H1 (cell line): Measurements from ENCODE around the gene TRIM24.

Source experiments
- CTCF ChIP-seq, 3 experiments: IDR thresholded peaks; 1 replicate in 2 of 3; 2 replicates in 1 of 3; pipeline versions ENCODE4 v1.5.1 to v1.6.1; 2011; ENCODE audit warnings: low read length in 3 of 3, mild to moderate bottlenecking in 3 of 3, inconsistent platforms in 2 of 3, low read depth in 1 of 3, moderate library complexity in 1 of 3; ENCODE audit not compliant: insufficient read depth in 1 of 3; ENCODE audit errors: control extremely low read depth in 1 of 3
- EP300 ChIP-seq, 2 experiments: IDR thresholded peaks; 1 replicate in 1 of 2; 2 replicates in 1 of 2; pipeline ENCODE4 v1.6.1; 2011 to 2012; ENCODE audit warnings: low read depth in 2 of 2, low read length in 2 of 2, mild to moderate bottlenecking in 2 of 2, borderline replicate concordance in 1 of 2, inconsistent platforms in 1 of 2, moderate library complexity in 1 of 2
- HDAC6 ChIP-seq: IDR thresholded peaks from one replicate; pipeline ENCODE4 v1.7.1; 2012; ENCODE audit warnings: low read depth, mild to moderate bottlenecking, inconsistent platforms, low read length, moderate library complexity
- KDM5A ChIP-seq: fragments of 200-600 bp; IDR thresholded peaks from 2 replicates; pipeline ENCODE4 v1.7.1; 2012; ENCODE audit warnings: mild to moderate bottlenecking, low read length, inconsistent platforms, mixed read lengths
- POLR2A ChIP-seq, 2 experiments: IDR thresholded peaks; 1 replicate in 1 of 2; 2 replicates in 1 of 2; pipeline ENCODE4 v1.6.1; 2011; ENCODE audit warnings: low read depth in 2 of 2, low read length in 2 of 2, mild to moderate bottlenecking in 2 of 2; ENCODE audit errors: control extremely low read depth in 1 of 2
- POLR2AphosphoS5 ChIP-seq: IDR thresholded peaks from 2 replicates; pipeline ENCODE4 v1.6.1; 2011; ENCODE audit warnings: low read depth, low read length
- RXRA ChIP-seq: IDR thresholded peaks from 2 replicates; pipeline ENCODE4 v1.6.1; 2011; ENCODE audit warnings: low read depth, mild to moderate bottlenecking, low read length, moderate library complexity; ENCODE audit not compliant: insufficient read depth
- SIN3A ChIP-seq, 2 experiments: IDR thresholded peaks in 1 of 2; conservative IDR thresholded peaks in 1 of 2; 2 replicates each; pipeline ENCODE4 v1.6.1; 2011 to 2012; ENCODE audit warnings: low read length in 2 of 2, improper control_type of control experiment in 1 of 2, low read depth in 1 of 2, mild to moderate bottlenecking in 1 of 2

GRCh38 chr7:138515001-138515528 is 55.0 kb downstream of the TRIM24 start:
- no peak for TF ChIP-seq EP300 (IDR thresholded peaks at IDR 0.05; ENCODE audit: borderline replicate concordance in 1 of 2, low read depth in 2 of 2, low read length in 2 of 2)
- TF ChIP-seq RXRA = no peak
- no peak for TF ChIP-seq CTCF (IDR thresholded peaks at IDR 0.05; ENCODE audit: control extremely low read depth in 1 of 3, insufficient read depth in 1 of 3, low read depth in 1 of 3, low read length in 3 of 3)
- no peak for TF ChIP-seq POLR2A (IDR thresholded peaks at IDR 0.05; ENCODE audit: control extremely low read depth in 1 of 2, low read depth in 2 of 2, low read length in 2 of 2)
- TF ChIP-seq KDM5A = no peak
- TF ChIP-seq SIN3A (conservative IDR thresholded peaks at IDR 0.05 in 1 of 2, IDR thresholded peaks at IDR 0.05 in 1 of 2; ENCODE audit: low read depth in 1 of 2, low read length in 2 of 2) = no peak
- no peak for TF ChIP-seq HDAC6
- no peak for TF ChIP-seq POLR2AphosphoS5
